NCI-H82 (cell line): Measurements from ENCODE around the gene ASPG.

Source experiments
- DNase-seq: peaks from one replicate; lab custom pipeline; 2025; lab: John Stamatoyannopoulos, UW

The ASPG gene

DNA sequence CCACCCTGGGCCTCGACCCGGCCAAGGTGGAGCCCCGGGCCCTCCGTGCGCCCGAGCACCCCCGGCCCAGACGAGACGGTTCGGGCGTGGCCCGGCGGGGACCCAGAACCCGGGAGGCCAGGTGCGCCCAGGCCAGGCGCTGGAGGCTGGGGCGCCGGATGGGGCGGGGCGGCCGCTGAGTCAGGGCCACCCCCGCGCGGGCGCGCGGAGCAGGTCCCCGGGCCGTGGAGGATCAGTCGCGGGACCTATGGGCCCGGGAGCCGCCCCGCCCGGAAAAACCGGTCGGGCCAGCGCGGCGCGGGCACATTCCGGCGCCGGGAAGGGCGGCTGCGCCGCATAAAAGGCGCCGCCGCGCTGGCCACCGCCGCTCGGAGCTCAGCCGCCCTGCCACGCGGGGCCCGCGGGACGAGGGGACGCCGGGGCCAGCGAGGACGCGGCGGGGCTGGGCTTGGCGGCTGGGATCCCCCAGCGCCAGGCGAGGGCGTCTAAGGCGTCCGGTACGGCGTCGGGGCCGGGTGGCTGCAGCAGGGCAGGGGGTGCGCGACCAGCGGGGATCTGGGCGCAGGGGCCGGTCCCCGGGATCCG is 31.3 kb downstream of the ASPG start:
- no peak for DNase-seq

DNA sequence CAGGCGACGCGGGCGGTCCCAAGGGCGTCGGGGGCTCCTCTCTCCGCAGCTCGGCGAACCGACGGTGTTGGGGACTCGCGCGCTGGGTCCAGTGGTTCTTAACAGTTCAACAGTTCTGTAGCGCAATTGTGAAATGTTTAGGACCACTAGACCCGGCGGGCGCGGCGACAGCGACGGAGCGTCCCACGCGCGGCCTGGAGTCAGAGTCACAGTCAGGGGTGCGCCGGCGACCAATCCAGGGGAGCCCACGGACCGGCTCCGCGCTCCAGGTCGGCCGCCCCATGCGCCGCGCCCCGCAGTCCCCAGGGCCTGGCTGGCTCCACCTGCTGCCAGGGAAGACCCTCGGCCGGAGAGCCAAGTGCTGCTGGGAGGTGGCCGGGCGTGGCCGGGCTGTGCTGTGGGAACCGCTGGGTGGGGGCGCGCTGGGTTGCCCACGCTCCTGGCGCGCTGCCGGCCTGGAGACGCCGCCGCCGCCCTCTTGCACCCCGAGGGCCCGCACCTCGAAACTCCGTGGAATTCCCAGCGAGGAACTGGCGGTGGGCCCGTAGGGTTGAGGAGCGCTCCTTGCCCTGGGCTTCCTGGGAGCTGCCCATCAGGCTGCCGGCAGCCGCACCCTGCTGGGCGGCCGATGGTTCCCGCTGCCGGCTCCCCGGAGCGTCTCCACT is 32.0 kb downstream of the ASPG start:
- DNase-seq, result no peak

DNA sequence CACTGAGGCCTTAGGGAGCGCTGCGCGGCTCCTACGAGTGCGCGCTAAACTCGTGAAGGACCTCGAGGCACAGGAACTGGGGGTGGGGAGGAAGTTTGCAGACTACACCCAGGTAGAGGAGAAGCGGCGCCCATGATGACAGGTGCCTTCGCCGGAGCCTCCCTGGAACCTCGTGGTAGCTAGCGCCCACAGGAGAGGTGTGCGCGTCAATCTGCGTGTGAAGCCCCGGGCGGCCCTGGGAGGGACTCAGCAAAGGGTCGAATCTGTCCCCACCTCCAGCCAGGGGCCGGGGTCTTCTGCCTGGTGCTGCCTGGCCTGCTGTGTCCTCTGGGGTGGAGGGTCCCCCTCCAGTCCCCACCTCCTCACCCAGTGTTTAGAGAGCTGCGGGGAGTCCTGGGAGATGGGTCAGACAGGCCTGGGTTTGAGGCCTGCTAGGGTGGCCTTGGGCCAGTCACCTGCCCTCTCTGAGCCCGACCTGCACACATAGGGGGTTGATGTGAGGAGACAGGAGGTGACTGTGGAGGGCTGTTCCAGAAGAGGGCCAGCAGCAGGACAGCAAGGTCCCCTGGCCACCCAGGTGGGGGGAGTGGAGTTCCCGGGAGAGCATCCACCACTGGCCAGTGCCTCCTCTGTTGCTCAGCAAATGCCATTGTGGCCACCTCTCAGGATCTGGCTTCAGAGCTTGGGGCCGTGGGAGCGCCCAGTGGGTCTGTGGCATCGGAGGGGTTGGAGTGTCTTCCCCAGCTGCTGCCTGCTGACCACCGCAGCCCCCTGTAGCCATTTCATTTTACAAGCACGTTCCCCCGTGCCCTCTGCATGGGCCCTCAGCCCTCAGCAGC is 32.7 kb downstream of the ASPG start:
- no peak for DNase-seq

DNA sequence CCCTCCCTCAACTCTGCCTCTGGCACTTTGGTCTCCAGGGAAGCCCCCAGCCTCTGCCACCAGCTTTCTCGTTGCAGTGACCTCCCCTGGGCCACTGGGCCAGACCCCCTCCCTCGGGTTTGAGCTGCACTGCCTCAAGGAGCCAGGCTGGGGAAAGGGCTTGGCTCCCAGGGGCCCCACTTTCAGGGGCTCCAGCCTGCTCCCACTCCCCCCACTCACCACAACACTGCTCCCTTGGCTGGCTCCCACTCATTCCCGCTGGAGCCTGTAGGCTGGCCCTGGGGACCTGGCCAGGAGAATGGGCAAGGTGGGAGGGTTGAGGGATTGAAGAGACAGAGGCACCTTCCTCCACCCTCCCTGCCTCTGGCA is 33.6 kb downstream of the ASPG start:
- no peak for DNase-seq

GRCh38 chr14:104119488-104120251 is 34.2 kb downstream of the ASPG start:
- no peak for DNase-seq

- DNase-seq, result no peak
Observed at GRCh38 chr14:104120281-104120741, 34.8 kb downstream of the ASPG start.

GRCh38 chr14:104121142-104121541 is 35.6 kb downstream of the ASPG start:
- no peak for DNase-seq

GRCh38 chr14:104123879-104124278 is 38.4 kb downstream of the ASPG start:
- no peak for DNase-seq

DNA sequence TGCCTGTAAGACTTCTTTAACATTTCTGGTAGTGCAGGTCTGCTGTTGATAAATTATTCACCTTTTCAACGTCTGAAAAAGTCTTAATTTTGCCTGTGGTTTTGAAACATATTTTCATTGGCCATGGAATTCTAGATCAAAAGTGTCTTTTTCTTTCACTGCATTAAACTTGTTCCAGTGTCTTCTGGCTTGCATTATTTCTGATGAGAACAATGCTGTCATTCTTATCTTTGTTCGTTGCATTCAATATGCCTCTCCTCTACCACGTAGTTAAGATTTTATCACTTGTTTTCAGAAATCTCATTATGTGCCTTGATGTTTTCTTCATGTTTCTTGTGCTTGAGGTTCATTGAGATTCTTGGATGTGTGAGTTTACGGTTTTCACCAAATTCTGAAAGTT is 39.5 kb downstream of the ASPG start:
- DNase-seq, result no peak

DNA sequence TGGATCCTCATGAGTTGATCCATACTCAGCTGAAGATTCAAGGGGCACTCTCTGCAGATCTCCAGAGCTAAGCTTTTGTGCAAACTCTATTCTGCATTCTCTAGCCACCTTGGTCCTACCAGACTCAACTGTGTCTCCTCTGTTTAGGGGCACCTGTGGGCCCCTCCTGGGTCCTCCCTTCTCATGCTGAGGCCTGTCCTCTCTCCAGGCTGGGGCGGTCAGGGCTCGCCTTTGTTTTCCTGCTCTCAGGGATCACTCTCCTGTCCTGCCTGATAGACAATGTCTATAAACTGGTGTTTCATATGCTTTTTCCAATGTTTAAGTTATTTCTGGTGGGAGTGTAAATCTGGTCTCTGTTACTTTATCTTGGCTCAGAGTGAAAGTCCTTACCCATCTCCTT is 41.3 kb downstream of the ASPG start:
- DNase-seq, result no peak

GRCh38 chr14:104128981-104129380 is 43.5 kb downstream of the ASPG start:
- DNase-seq, result no peak

GRCh38 chr14:104129556-104129955 is 44.1 kb downstream of the ASPG start:
- no peak for DNase-seq

GRCh38 chr14:104130974-104131651 is 45.6 kb downstream of the ASPG start:
- DNase-seq, result peak; percentile 46

DNA sequence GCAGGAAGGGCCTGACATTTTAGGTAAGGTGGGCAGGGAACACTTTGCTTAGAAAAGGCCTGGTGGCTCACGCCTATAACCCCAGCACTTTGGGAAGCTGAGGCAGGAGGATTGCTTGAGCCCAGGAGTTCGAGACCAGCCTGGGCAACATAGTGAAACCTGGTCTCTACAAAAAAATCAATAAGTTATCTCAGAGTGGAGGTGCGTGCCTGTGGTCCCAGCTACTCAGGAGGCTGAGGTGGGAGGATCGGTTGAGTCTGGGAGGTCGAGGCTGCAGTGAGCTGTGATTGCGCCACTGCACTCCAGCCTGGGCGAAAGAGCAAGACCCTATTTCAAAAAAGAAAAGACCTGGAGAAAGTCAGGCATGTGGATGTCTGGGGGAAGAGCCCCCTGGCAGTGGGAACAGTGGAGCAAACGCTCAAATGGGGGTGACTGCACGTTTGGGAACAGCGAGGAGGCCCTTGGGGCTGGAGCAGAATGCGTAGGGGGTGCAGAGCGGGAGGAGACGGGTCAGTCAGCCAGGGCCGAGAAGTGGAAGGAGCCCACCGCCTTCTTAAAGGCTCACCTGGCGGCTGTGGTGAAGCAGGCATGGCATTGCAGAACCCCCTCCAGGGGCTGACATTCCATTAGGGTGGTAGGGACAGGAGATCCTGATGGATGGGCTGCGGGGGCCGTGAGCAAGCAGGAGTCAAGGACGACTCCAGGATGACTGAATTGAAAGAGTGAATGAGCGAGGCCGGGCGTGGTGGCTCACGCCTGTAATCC is 46.6 kb downstream of the ASPG start:
- DNase-seq, result no peak

DNA sequence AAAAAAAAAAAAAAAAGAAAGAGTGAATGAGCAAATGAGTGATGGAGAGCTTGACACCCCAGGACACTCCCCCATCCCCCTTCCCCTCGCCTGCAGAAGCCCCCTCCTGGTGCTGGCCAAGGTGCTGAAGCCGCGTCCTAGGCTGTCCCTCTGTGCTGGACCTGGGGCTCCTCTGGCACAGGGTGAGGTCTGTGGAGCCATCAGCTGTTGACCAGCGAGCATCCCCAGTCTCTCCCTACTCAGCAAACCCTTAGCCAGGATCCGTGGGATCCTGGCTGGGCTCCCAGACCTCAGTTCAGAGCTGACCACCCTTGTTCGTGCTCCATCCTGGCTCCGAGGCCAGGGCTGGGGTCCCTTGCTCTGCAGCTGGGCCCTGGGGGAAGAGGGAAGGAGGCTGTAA is 47.5 kb downstream of the ASPG start:
- DNase-seq, result no peak

DNA sequence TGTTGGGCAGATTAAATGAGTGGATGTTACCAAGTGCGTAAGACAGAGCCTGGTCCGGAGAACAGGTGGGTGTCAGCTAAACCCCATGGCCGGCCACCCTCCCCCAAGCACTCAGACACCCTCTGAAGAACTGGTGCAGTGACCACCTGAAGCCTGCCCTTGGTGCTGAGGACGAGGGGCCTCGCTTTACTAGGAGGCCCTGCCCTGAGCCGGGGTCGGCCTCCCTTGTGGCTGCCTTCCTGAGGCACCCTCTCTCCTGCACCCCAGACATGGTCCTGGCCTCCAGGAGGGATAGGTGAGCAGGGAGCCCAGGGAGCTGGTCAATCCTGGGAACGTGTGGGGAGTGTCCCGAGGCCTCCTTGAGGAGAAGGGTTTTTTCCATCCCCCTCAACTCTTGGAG is 48.0 kb downstream of the ASPG start:
- DNase-seq, result no peak

GRCh38 chr14:104134061-104134965 is 48.8 kb downstream of the ASPG start:
- DNase-seq, result peak; percentile 71

DNA sequence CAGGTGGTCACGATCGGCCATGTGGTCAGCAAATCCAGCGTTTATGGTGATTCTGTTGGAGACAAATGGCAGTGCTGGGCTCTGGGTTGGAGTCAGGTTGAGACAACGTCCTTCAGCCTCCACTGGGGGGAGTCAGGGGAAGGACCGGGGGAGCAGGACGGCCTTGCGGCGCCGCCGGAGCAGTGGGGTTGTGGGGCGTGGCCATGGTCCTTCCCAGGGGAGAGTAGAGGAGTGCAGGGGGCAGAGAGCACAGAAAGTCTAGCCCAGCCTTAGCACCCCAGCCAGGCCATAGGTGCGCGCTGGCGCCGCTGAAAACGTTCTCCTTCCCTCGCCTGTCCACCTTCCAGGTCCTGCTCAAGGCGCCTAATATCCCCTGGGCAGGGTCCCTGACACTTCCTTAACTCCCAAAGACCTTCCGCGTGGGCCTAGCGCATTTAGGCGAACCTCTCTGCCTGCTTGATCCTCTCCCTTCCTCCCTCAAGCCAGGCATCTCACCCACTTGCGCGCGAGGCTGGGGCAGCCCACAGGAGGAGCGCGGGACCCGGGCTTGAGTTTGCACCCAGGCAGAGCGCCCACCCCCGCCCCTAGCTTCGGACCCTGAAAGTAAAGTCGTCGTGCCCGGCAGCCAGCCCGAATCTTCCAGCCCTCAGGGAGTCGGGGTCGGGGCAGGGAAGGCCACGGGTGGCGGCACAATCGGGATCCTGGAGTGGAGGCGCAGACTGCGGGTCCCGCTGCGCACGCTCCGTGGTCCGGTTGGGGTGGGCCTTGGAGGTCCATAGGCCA is 49.8 kb downstream of the ASPG start:
- peak; percentile 74 for DNase-seq

DNA sequence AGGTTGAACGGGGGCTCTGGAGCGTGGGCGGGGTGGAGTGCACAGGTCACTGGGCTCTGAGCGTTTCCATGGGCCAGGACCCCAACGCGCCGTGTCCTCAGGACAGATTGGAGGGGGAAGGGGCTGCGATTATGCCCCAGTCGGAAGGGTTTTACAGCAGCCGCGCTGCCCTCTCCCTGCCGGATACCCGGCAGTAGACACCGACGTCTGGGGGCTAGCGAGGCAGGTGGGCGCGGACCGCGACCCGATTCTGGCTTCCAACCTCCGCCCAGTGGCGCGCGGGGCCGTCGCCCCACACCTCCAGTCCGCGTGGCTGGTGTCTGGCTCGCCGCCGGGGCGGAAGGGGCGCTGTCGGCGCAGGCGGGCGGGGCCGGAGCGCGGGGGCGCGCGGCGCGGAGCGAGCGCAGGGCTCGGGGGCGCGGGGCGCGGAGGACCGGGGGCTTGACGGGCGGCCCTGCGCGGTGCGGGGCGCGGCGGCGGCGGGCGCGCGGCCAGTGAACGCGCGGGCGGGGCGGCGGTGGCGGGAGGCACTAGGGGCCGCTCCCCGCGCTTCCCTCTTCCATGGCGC is 50.5 kb downstream of the ASPG start:
- peak; percentile 40 for DNase-seq
